C4-2B (cell line): ENCODE measurements around the gene KAZN.

Source experiments
- H3K27ac ChIP-seq: fragments of 450-650 bp; 2 replicates; pipeline ENCODE4 v1.5.1; 2017
- ZFX ChIP-seq: fragments of 450-650 bp; IDR thresholded peaks from 2 replicates; pipeline ENCODE4 v1.6.1; 2017
- TF ChIP-seq, protein P1 (sequence below): fragments of 450-650 bp; conservative IDR thresholded peaks from 2 replicates; pipeline ENCODE4 v1.5.1; 2017; ENCODE audit warnings: mild to moderate bottlenecking

KAZN gene

DNA sequence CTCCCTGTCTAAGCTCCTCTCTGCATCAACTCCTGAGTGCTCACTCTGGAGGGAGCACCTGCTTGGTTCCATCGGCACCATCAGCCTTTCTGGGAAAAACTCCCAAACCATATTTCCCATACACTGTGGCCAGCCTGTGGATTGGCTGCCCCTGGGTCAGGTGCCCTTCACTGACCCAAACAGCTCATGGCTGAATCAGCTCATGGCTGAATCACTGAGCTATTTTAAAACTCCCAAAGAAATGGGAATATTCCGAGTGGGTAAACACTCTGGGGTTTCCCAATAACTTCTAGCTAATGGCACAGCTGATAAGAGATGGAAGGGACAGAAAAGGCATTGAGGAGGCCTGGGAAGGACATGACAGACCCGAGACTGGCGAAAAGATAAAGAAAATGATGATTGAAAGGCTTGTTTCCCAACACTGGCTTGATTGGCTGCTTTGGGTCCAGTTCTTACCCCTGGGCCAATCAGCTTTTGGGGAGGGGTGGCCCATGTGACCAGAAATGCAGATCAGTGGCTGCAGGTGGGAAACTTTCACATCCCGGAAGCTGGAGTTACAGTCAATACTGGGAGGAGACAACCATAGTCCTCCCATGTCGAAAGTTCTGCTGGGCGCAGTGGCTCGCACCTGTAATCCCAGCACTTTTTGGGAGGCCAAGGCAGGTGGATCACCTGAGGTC, 37.3 kb upstream of the KAZN start:
- TF ChIP-seq, protein P1, sequence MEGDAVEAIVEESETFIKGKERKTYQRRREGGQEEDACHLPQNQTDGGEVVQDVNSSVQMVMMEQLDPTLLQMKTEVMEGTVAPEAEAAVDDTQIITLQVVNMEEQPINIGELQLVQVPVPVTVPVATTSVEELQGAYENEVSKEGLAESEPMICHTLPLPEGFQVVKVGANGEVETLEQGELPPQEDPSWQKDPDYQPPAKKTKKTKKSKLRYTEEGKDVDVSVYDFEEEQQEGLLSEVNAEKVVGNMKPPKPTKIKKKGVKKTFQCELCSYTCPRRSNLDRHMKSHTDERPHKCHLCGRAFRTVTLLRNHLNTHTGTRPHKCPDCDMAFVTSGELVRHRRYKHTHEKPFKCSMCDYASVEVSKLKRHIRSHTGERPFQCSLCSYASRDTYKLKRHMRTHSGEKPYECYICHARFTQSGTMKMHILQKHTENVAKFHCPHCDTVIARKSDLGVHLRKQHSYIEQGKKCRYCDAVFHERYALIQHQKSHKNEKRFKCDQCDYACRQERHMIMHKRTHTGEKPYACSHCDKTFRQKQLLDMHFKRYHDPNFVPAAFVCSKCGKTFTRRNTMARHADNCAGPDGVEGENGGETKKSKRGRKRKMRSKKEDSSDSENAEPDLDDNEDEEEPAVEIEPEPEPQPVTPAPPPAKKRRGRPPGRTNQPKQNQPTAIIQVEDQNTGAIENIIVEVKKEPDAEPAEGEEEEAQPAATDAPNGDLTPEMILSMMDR: no peak
- TF ChIP-seq ZFX: no peak
- H3K27ac ChIP-seq: no peak overlapping the region

DNA sequence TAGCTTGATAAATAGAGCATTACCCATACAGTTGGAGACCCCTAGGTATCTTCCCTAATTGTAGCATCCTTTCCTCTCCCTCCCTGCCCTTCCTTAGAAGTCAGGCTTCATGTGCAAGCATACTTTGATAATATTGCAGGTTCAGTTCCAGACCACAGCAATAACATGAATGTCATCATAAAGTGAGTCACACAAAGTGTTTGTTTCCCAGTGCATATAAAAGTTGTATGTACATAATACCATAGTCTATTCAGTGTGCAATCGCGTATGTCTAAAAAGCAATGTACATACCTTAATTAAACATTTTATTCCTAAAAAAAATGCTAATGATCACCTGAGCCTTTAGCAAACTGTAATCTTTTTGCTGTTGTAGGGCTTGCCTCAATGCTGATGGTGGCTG, 33.4 kb upstream of the KAZN start:
- TF ChIP-seq, protein P1: no peak
- TF ChIP-seq ZFX: no peak
- no peak overlapping the region for H3K27ac ChIP-seq

DNA sequence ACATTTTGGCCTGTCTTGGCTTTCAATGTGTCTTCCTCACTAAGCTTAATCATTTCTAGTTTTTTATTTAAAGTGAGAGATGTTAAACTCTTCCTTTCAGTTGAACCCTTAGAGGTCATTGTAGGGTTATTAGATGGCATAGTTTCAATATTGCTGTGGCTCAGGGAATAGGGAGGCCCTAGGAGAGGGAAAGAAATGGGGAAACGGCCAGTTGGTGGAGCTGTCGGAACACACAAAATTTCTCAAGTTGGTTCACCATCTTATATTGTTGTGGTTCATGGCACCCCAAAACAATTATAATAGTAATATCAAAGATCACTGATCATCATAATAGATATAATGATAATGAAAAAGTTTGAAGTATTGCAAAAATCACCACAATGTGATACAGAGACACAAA, 31.4 kb upstream of the KAZN start:
- no peak for TF ChIP-seq ZFX
- TF ChIP-seq, protein P1: peak; percentile 58
- H3K27ac ChIP-seq: no peak overlapping the region

DNA sequence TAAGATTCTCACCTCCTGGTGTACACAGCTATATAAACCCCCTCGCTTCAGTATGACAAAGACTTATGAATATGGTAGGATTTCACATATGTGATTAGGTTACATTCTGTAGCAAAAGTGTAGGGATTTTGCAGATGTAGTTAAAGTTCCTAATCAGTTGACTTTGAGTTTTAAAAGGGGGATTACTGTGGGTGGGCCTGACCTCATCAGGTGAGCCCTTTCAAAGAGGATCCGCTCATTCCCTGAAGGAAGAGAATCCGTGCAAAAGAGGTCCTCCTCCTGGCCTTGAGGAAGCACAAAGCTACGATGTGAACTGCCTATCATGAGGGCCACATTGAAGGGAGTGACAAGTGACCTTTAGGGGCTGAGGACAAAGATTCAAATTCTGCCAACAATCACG, 30.6 kb upstream of the KAZN start:
- H3K27ac ChIP-seq: no peak overlapping the region
- TF ChIP-seq, protein P1: no peak
- no peak for TF ChIP-seq ZFX

DNA sequence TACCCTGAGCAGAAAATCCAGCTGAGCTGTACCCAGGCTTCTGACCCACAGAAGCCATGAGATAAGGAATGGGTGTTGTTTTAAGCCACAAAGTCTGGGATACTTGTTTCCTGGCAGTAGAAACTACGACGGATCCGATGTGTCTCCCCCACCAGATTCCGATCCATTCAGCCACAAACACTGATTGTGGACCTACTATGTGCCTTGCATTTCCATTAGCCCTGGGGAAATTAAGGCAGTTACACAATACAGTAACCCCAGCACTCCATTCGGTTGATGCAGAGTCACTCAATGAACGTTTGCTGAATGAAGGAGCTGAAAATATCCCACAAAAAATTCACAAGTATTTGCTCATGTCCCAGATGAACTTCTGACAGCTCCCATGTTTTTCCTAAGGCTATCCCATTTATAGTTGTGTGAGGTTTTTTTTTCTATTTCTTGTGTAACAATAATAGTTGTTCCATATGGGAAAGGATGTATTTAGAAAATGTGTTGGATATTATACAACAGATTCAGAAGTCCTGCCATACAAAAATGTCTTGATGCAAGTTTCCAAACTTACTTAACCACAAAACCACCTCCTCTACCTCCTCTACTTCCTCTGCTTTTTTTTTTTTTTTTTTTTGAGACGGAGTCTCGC, 29.6 kb upstream of the KAZN start:
- H3K27ac ChIP-seq: no peak overlapping the region
- TF ChIP-seq ZFX: no peak
- TF ChIP-seq, protein P1: no peak

DNA sequence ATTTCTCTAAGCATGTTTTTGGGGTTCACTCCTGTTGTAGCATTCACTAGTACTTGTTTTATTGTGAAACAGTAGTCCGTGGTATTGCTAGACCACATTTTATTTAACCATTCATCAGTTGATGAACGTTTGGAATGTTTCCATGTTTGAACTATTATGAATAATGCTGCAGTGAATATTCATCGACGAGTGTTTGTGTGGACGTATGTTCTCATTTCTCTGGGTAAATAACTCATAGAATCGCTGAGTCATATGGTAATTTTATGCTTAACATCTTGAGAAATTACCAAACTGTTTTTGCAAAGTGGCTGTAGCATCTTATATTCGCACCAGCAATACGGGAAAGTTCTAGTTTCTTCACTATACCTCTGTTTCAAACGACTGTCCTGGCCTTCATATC, 28.0 kb upstream of the KAZN start:
- H3K27ac ChIP-seq: no peak overlapping the region
- TF ChIP-seq, protein P1: no peak
- no peak for TF ChIP-seq ZFX
